GM19372 (cell line): Measurements from ENCODE around the gene TEAD4.
"Not testable (repeated sequence)": the region's sequence is repeated elsewhere in the genome, so short reads cannot be mapped to it uniquely, and the experiment has no call there.

Source experiments
- ATAC-seq: cut with Tn5 transposase; IDR thresholded peaks from one replicate; pipeline ENCODE4 v1.9.1; 2021; ENCODE audit warnings: mild to moderate bottlenecking, low read depth, moderate library complexity; ENCODE audit not compliant: unreplicated experiment

Gene TEAD4

GRCh38 chr12:3045494-3045893 lies 86.3 kb downstream of the TEAD4 start:
- no peak for ATAC-seq

- no peak for ATAC-seq
Measured at GRCh38 chr12:3045989-3046388, 86.8 kb downstream of the TEAD4 start.

GRCh38 chr12:3046441-3047200 lies 87.4 kb downstream of the TEAD4 start:
- ATAC-seq = no peak

- ATAC-seq = no peak
Measured at GRCh38 chr12:3047961-3048360, 88.8 kb downstream of the TEAD4 start.

DNA sequence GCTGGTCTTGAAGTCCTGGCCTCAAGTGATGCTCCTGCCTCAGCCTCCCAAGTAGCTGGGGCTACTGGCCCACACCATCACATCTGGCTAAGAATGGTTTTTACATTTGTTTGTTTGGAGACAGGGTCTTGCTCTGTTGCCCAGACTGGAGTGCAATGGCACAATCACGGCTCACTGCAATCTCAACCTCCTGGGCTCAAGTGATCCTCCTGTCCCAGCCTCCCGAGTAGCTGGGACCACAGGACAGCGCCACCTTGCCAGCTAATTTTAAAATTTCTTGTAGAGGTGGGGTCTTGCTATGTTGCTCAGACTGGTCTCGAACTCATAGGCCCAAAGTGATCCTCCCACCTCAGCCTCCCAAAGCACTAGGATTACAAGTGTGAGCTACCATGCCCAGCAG lies 89.3 kb downstream of the TEAD4 start:
- no peak for ATAC-seq

- ATAC-seq = no peak
Measured at GRCh38 chr12:3049176-3049575, 90.0 kb downstream of the TEAD4 start.

DNA sequence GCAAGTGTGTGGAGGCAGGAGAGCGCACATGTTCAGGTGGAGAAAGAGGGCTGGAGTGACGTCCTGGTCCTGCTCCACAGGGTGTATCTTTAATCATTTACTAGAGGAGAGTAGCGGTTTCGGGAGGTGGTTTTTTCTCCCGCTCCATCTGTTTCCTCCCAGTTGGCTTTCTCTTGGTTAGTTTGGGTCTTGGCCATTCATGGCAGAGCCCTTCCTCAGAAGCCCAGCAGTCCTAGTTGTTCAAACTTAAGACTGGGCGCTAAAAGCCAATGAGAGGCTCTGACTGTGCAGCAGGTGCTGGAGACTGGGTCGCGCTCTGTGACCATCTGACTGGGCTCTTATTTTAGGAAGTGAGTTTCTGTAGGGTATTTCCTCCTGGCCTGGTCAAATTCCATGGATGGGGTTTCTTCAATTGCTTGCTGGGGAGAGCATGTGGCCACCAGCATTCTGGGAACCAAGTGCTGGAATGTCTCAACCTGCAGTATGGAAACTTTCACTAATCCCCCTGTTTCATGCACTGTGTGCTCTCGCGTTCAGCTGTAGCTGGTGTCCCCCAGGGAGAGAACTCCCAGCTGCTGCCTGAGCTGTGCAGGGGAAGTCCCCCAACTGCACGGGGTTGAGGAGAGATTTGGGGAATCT lies 90.5 kb downstream of the TEAD4 start:
- ATAC-seq = no peak

- ATAC-seq = no peak
Measured at GRCh38 chr12:3054374-3054773, 95.2 kb downstream of the TEAD4 start.

- ATAC-seq = no peak
Measured at GRCh38 chr12:3055026-3055703, 96.0 kb downstream of the TEAD4 start.

- ATAC-seq = no peak
Measured at GRCh38 chr12:3055704-3056467, 96.7 kb downstream of the TEAD4 start.

GRCh38 chr12:3061059-3061458 lies 101.9 kb downstream of the TEAD4 start:
- no peak for ATAC-seq

DNA sequence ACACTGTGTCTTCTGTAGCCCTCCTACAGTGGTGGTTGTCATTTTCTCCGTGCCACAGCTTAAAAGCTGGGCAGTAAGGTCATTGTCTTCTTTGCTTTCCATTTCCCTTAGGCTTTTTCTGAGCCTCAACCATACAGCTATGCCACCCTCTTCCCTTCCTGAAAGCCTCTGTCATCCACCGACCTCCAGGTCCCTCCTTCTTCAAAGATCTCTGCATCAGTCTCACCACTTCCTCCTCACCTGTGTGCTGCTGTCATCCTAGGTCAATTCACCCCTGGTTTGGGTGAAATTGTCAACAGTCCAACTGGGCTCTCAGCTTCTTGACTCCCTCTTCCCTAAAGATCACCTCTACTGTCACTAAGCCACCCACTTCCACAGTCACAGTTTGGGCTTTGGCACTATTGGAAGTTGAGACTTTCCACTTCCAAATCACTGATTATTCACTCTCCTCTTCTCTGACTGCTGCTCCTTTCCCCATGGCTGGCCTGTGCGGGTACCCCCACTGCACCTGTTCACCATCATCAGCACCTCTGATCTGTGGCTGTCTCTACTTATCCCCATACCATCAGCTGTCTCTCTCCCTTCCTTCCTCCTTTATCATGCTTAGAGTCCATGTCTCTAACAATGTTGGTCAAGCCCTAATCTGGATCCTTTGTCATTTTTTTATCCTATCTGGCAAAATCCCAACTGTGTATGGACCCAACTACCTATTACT lies 102.5 kb downstream of the TEAD4 start:
- no peak for ATAC-seq

- no peak for ATAC-seq
Measured at GRCh38 chr12:3065300-3065699, 106.1 kb downstream of the TEAD4 start.

DNA sequence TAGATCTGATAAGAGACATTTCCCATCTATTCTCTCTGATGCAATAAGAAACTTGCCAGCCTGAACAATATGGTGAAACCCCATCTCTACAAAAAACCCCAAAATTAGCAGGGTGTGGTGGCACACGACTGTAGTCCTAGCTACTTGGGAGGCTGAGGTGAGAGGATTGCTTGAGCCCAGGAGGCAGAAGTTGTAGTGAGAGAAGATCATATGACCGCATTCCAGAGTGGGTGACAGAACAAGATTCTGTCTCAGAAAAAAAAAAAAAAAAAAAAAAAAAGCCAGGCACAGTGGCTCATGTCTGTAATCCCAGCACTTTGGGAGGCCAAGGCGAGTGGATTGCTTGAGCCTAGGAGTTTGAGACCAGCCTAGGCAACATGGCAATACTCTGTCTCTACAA lies 106.6 kb downstream of the TEAD4 start:
- not testable (repeated sequence) for ATAC-seq

- ATAC-seq = no peak
Measured at GRCh38 chr12:3069714-3070113, 110.5 kb downstream of the TEAD4 start.

- no peak for ATAC-seq
Measured at GRCh38 chr12:3071107-3071506, 111.9 kb downstream of the TEAD4 start.

GRCh38 chr12:3071710-3072109 lies 112.5 kb downstream of the TEAD4 start:
- ATAC-seq = no peak

DNA sequence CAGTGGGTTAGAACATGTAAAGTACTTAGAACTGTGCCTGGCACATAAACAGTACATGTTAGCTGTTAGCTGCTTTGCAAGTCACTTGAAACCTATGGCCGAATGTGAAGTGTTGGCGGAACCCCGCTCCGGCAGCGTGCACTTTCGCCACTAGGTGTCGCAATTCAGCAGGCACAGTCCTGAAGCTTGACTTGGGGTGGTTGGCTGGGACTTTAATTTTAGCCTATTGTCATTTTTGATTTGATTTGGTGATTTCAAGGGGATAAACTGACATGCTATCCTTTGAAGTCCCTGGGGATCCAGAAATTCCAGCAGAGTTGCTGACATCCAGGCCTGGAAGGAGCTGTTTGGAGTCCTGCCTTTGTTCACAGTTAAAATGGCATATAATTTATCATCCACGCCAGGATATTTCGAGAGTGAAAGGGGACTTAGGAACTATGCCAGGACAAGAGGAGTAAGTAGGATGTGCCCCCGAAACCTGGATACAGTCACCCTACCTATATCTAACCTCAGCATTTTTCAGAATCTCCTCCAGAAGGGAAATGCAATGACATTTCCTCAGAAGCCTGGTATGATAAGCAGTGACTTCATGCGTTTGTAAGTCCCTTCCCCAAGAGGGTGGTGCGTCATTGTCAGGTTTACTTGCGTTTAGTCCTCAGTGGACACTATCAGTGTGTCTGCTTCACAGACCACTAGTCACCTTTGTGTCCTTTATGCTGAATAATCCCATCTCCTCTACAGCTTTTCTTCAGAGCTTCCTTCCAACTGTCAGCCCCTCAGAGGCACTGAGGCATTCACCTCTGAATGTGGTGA lies 114.4 kb downstream of the TEAD4 start:
- ATAC-seq = no peak

- ATAC-seq = no peak
Measured at GRCh38 chr12:3075315-3075714, 116.1 kb downstream of the TEAD4 start.
